NCI-H2107 treated with DMSO at 0.1 percent for 48 hours (cell line): ENCODE data around the gene SOX10.

Experiments used
- DNase-seq: peaks from one replicate; lab custom pipeline; 2025; ENCODE audit not compliant: unreplicated experiment; lab: John Stamatoyannopoulos, UW

The SOX10 gene

GRCh38 chr22:37983860-37984791, at the start of gene SOX10:
TSS of gene SOX10 (minus strand) at chr22:37984555. CDS start at chr22:37983784, 771 bp downstream.
- DNase-seq: no peak

GRCh38 chr22:38033522-38034277, 49.3 kb upstream of the SOX10 start:
- DNase-seq: no peak

GRCh38 chr22:38032681-38033521, 48.5 kb upstream of the SOX10 start:
- DNase-seq: no peak

GRCh38 chr22:38031491-38031890, 47.1 kb upstream of the SOX10 start:
- no peak for DNase-seq

GRCh38 chr22:38030311-38031133, 46.2 kb upstream of the SOX10 start:
- DNase-seq: no peak

- no peak for DNase-seq
Measured at GRCh38 chr22:38029901-38030300, 45.5 kb upstream of the SOX10 start.

GRCh38 chr22:38029370-38029769, 45.0 kb upstream of the SOX10 start:
- no peak for DNase-seq

GRCh38 chr22:38028344-38029130, 44.2 kb upstream of the SOX10 start:
- DNase-seq: no peak

- DNase-seq: no peak
Measured at GRCh38 chr22:38027487-38027886, 43.1 kb upstream of the SOX10 start.

- DNase-seq: no peak
Measured at GRCh38 chr22:38026130-38027111, 42.1 kb upstream of the SOX10 start.

GRCh38 chr22:38025514-38025913, 41.2 kb upstream of the SOX10 start:
- no peak for DNase-seq

GRCh38 chr22:38023045-38023444, 38.7 kb upstream of the SOX10 start:
- no peak for DNase-seq

GRCh38 chr22:38021206-38021605, 36.9 kb upstream of the SOX10 start:
- no peak for DNase-seq

GRCh38 chr22:38018938-38019827, 34.8 kb upstream of the SOX10 start:
- DNase-seq: no peak

- DNase-seq: no peak
Measured at GRCh38 chr22:38017939-38018885, 33.9 kb upstream of the SOX10 start.

GRCh38 chr22:38017272-38017920, 33.0 kb upstream of the SOX10 start:
- no peak for DNase-seq
